GM12874 (cell line): ENCODE results near the gene GMPPB.

Source experiments
- CTCF ChIP-seq: IDR thresholded peaks from 2 replicates; pipeline ENCODE4 v1.5.1; 2011; ENCODE audit warnings: low read depth, mild to moderate bottlenecking, control low read depth, low read length, moderate library complexity; ENCODE audit not compliant: insufficient read depth

The GMPPB gene

GRCh38 chr3:49716691-49717210 is 7.0 kb downstream of the GMPPB start:
- no peak for TF ChIP-seq CTCF

GRCh38 chr3:49716169-49716568 is 7.6 kb downstream of the GMPPB start:
- no peak for TF ChIP-seq CTCF

GRCh38 chr3:49715611-49716121 is 8.1 kb downstream of the GMPPB start:
- no peak for TF ChIP-seq CTCF

GRCh38 chr3:49714728-49715550 is 8.8 kb downstream of the GMPPB start:
- no peak for TF ChIP-seq CTCF

- no peak for TF ChIP-seq CTCF
These were observed 10.2 kb downstream of the GMPPB start for GRCh38 chr3:49713336-49714105.

GRCh38 chr3:49712631-49713317 is 11.0 kb downstream of the GMPPB start:
- no peak for TF ChIP-seq CTCF

GRCh38 chr3:49712166-49712565 is 11.6 kb downstream of the GMPPB start:
- no peak for TF ChIP-seq CTCF
